Sigmoid colon (tissue), 7 donors: ENCODE results near the gene KRT80. TPM values are rescaled to one million over a fixed set of nuclear protein-coding genes. Genes with fewer than 3 reads are reported as not detected.

ENCODE experiments used
- DNase-seq: peaks from one replicate; pipeline ENCODE4 v3.0.0-alpha.2; 2019
- H3K27ac ChIP-seq, 4 donors: fragments of 200-600 bp; sonication (generic); one replicate each; pipeline ENCODE4 v1.5.1; 2016 to 2019; ENCODE audit warnings: mild to moderate bottlenecking in 1 of 4
- H3K27me3 ChIP-seq, 3 donors: fragments of 200-600 bp; sonication (generic); one replicate each; pipeline ENCODE4 v1.5.1; 2019; ENCODE audit warnings: mild to moderate bottlenecking in 1 of 3
- H3K36me3 ChIP-seq, 4 donors: fragments of 200-600 bp; sonication (generic); one replicate each; pipeline ENCODE4 v1.5.1; 2016 to 2019
- H3K4me1 ChIP-seq, 4 donors: fragments of 200-600 bp; sonication (generic); one replicate each; pipeline ENCODE4 v1.5.1; 2017 to 2019
- H3K4me3 ChIP-seq, 4 donors: fragments of 200-600 bp; sonication (generic); one replicate each; pipeline ENCODE4 v1.5.1; 2017 to 2019; ENCODE audit warnings: mild to moderate bottlenecking in 2 of 4, moderate library complexity in 1 of 4
- H3K9me3 ChIP-seq, 4 donors: fragments of 200-600 bp in 3 of 4; sonication (generic) in 3 of 4; one replicate each; pipeline versions ENCODE4 v1.5.1 to v1.6.1; 2013 to 2019
- CTCF ChIP-seq, 4 experiments: fragments of 450-650 bp in 3 of 4; fragments of 200-600 bp in 1 of 4; IDR thresholded peaks; one replicate each; pipeline ENCODE4 v1.5.1; 2016 to 2019; ENCODE audit warnings: antibody characterized with exemption in 4 of 4, mild to moderate bottlenecking in 3 of 4, moderate library complexity in 2 of 4
- EP300 ChIP-seq, 4 donors: sonication (generic); formaldehyde crosslinking; IDR thresholded peaks; one replicate each; pipeline ENCODE4 v1.6.1; 2017; ENCODE audit warnings: antibody characterized with exemption in 4 of 4
- POLR2A ChIP-seq, 2 donors: fragments of 450-650 bp; IDR thresholded peaks; one replicate each; pipeline ENCODE4 v1.6.1; 2016; ENCODE audit warnings: antibody characterized with exemption in 2 of 2, mild to moderate bottlenecking in 2 of 2, moderate library complexity in 2 of 2
- POLR2AphosphoS5 ChIP-seq, 4 donors: sonication (generic); formaldehyde crosslinking; IDR thresholded peaks; one replicate each; pipeline ENCODE4 v1.6.1; 2017; ENCODE audit warnings: antibody characterized with exemption in 4 of 4
- WGBS, 2 donors: extraction: QIAGEN DNeasy Blood & Tissue Kit; methylation state at CpG; one replicate each; pipeline ENCODE4 v1.1.7; 2013; 5-methylcytosine and 5-hydroxymethylcytosine counted together
- intact Hi-C: fragments of 100-400 bp; cut with DNase I; formaldehyde crosslinking; loops from one replicate; pipeline ENCODE4 v1.15.1; 2023
- polyA plus RNA-seq, 3 donors: library from polyadenylated mRNA; stranded (reverse); fragments of 200-250 nt; gene quantifications; one replicate each; pipeline ENCODE4 v1.2.3, GENCODE V29; 2013
- total RNA-seq, 4 donors: library from RNA; depleted of rRNA; stranded (reverse); fragments of >200 nt; gene quantifications; one replicate each; pipeline ENCODE4 v1.1.0, GENCODE V29; 2016
- donor health status: healthy with polysubstance abuse.
- donor health status: Bipolar disorder and iron deficiency.
- donor health status: healthy.

KRT80 gene
- total and polyA plus RNA-seq, 7 donors, result under 0.01 to 0.34 TPM; not detected in 5

GRCh38 chr12:52146089-52146821 lies 45.6 kb downstream of the KRT80 start:
- no peak overlapping the region for H3K4me3 ChIP-seq
- peak overlapping the region; percentile 63 to 87 (median 80) for H3K27ac ChIP-seq
- TF ChIP-seq POLR2A (IDR thresholded peaks at IDR 0.05) (no peak), EP300 (IDR thresholded peaks at IDR 0.05) (no peak), POLR2AphosphoS5 (IDR thresholded peaks at IDR 0.05) (no peak), CTCF (IDR thresholded peaks at IDR 0.05) (no peak)
- H3K4me1 ChIP-seq, result peaks cover 0 to 37% (median 28%) of the 10 kb centered on the region in 4 donors
- no peaks in the 10 kb centered on the region for H3K27me3 ChIP-seq
- DNase-seq, result no peak
- intact Hi-C loops, result no loop called here
- no peaks in the 10 kb centered on the region for H3K36me3 ChIP-seq
- H3K9me3 ChIP-seq, result no peaks in the 10 kb centered on the region
- WGBS, 2 donors, result 82 to 86% methylated on average over 8 of the region's 8 CpGs

- 85 to 86% methylated on average over 18 of the region's 18 CpGs for WGBS, 2 donors
- peaks cover 0 to 37% (median 28%) of the 10 kb centered on the region in 4 donors for H3K4me1 ChIP-seq
- no peak for TF ChIP-seq EP300 (IDR thresholded peaks at IDR 0.05)
- no peak for TF ChIP-seq POLR2A (IDR thresholded peaks at IDR 0.05)
- TF ChIP-seq POLR2AphosphoS5 (IDR thresholded peaks at IDR 0.05), result no peak
- no peak for TF ChIP-seq CTCF (IDR thresholded peaks at IDR 0.05)
- intact Hi-C loops, result no loop called here
- DNase-seq, result no peak
- H3K9me3 ChIP-seq, result no peaks in the 10 kb centered on the region
- no peaks in the 10 kb centered on the region for H3K36me3 ChIP-seq
- no peaks in the 10 kb centered on the region for H3K27me3 ChIP-seq
- H3K27ac ChIP-seq, result no peak overlapping the region
- H3K4me3 ChIP-seq, result no peak overlapping the region
Measured at GRCh38 chr12:52145228-52146088, 46.4 kb downstream of the KRT80 start.

- 74 to 86% methylated on average over 16 of the region's 16 CpGs for WGBS, 2 donors
- TF ChIP-seq CTCF (IDR thresholded peaks at IDR 0.05) (no peak), POLR2A (IDR thresholded peaks at IDR 0.05) (no peak), EP300 (IDR thresholded peaks at IDR 0.05) (no peak), POLR2AphosphoS5 (IDR thresholded peaks at IDR 0.05) (no peak)
- no peak for DNase-seq
- Histone ChIP-seq H3K36me3 (no peaks in the 10 kb centered on the region), H3K4me3 (no peak overlapping the region), H3K4me1 (peaks cover 0 to 33% (median 28%) of the 10 kb centered on the region in 4 donors), H3K27me3 (no peaks in the 10 kb centered on the region), H3K27ac (no peak overlapping the region), H3K9me3 (no peaks in the 10 kb centered on the region)
- intact Hi-C loops, result no loop called here
Measured at GRCh38 chr12:52144512-52145227, 47.1 kb downstream of the KRT80 start.

GRCh38 chr12:52142431-52142830 lies 49.4 kb downstream of the KRT80 start:
- H3K36me3 ChIP-seq, result no peaks in the 10 kb centered on the region
- H3K4me1 ChIP-seq, result peaks cover 0 to 12% (median 10%) of the 10 kb centered on the region in 4 donors
- TF ChIP-seq CTCF (IDR thresholded peaks at IDR 0.05) (no peak), POLR2A (IDR thresholded peaks at IDR 0.05) (no peak), EP300 (IDR thresholded peaks at IDR 0.05) (no peak), POLR2AphosphoS5 (IDR thresholded peaks at IDR 0.05) (no peak)
- no peak overlapping the region for H3K27ac ChIP-seq
- no peak overlapping the region for H3K4me3 ChIP-seq
- no peak for DNase-seq
- no peaks in the 10 kb centered on the region for H3K27me3 ChIP-seq
- 94% methylated on average over 5 of the region's 5 CpGs for WGBS, 2 donors
- H3K9me3 ChIP-seq, result no peaks in the 10 kb centered on the region
- intact Hi-C loops, result no loop called here
